COLO668 (cell line): ENCODE data around the gene ANKRD29.
"Not testable (repeated sequence)": the region's sequence is repeated elsewhere in the genome, so short reads cannot be mapped to it uniquely, and the experiment has no call there.

Experiments used
- DNase-seq: peaks from one replicate; lab custom pipeline; 2025; ENCODE audit not compliant: unreplicated experiment; lab: John Stamatoyannopoulos, UW

ANKRD29 gene

GRCh38 chr18:23617412-23618014, 45.2 kb downstream of the ANKRD29 start:
- DNase-seq = no peak

- no peak for DNase-seq
These were observed 46.5 kb downstream of the ANKRD29 start for GRCh38 chr18:23616258-23616657.

GRCh38 chr18:23614891-23615290, 47.8 kb downstream of the ANKRD29 start:
- DNase-seq = no peak

GRCh38 chr18:23614413-23614812, 48.3 kb downstream of the ANKRD29 start:
- no peak for DNase-seq

GRCh38 chr18:23613091-23613475, 49.6 kb downstream of the ANKRD29 start:
- DNase-seq = not testable (repeated sequence)

GRCh38 chr18:23612434-23613090, 50.1 kb downstream of the ANKRD29 start:
- no peak for DNase-seq

GRCh38 chr18:23609390-23610023, 53.2 kb downstream of the ANKRD29 start:
- no peak for DNase-seq

GRCh38 chr18:23608211-23608610, 54.5 kb downstream of the ANKRD29 start:
- DNase-seq = no peak

- no peak for DNase-seq
These were observed 56.8 kb downstream of the ANKRD29 start for GRCh38 chr18:23605941-23606340.

- DNase-seq = no peak
These were observed 62.9 kb downstream of the ANKRD29 start for GRCh38 chr18:23599809-23600208.

GRCh38 chr18:23596183-23596582, 66.5 kb downstream of the ANKRD29 start:
- DNase-seq = no peak

GRCh38 chr18:23595591-23595990, 67.1 kb downstream of the ANKRD29 start:
- no peak for DNase-seq

GRCh38 chr18:23593720-23594119, 69.0 kb downstream of the ANKRD29 start:
- DNase-seq = no peak

- DNase-seq = no peak
These were observed 69.8 kb downstream of the ANKRD29 start for GRCh38 chr18:23592911-23593310.

- DNase-seq = no peak
These were observed 71.7 kb downstream of the ANKRD29 start for GRCh38 chr18:23591011-23591410.

GRCh38 chr18:23588836-23589560, 73.7 kb downstream of the ANKRD29 start:
- DNase-seq = no peak

- no peak for DNase-seq
These were observed 75.5 kb downstream of the ANKRD29 start for GRCh38 chr18:23587220-23587642.

GRCh38 chr18:23586249-23587196, 76.2 kb downstream of the ANKRD29 start, which contains the start of gene NPC1:
NPC1 (minus strand) TSS chr18:23586506; CDS start chr18:23586343, 163 bp downstream.
- peak; percentile 97 for DNase-seq

- DNase-seq = no peak
These were observed 76.8 kb downstream of the ANKRD29 start for GRCh38 chr18:23585897-23586248.

GRCh38 chr18:23585007-23585871, 77.5 kb downstream of the ANKRD29 start:
- no peak for DNase-seq
